Measurements from ENCODE around the gene ZSWIM1. TPM values are rescaled to one million over a fixed set of nuclear protein-coding genes. Genes with fewer than 3 reads are reported as not detected.
A peak's percentile ranks its signal among the peaks of the same experiment; 100 is the strongest.

Gene ZSWIM1
- total and polyA plus RNA-seq, 7 donors: 3.5 to 10.0 (median 6.1) TPM

- Histone ChIP-seq H3K4me1 (no peaks in the 10 kb centered on the region), H3K4me3 (no peak overlapping the region), H3K36me3 (ENCODE audit: insufficient read depth in 1 of 2, low read depth in 1 of 2) (peaks cover 3 to 45% of the 10 kb centered on the region in 2 donors), H3K27ac (no peak overlapping the region), H3K9me3 (no peaks in the 10 kb centered on the region), H3K27me3 (ENCODE audit: insufficient read depth in 3 of 3, low read length in 2 of 3) (no peaks in the 10 kb centered on the region)
- ATAC-seq: no peak
- WGBS, 3 donors: 78 to 84% (median 79%) methylated on average over 14 of the region's 14 CpGs
- intact Hi-C loops (cut with DNase I): no loop called here
- no peak for TF ChIP-seq CTCF (IDR thresholded peaks at IDR 0.05)
- DNase-seq: peak in 1 of 2 donors; percentile 36
Observed at GRCh38 chr20:45902199-45902701, 21.2 kb downstream of the ZSWIM1 start.

GRCh38 chr20:45904583-45905504 is 23.8 kb downstream of the ZSWIM1 start:
- H3K4me1 ChIP-seq: no peaks in the 10 kb centered on the region
- 69 to 79% (median 71%) methylated on average over 16 of the region's 16 CpGs for WGBS, 3 donors
- peak in 1 of 2 donors; percentile 48 for DNase-seq
- H3K4me3 ChIP-seq: no peak overlapping the region
- no peak for TF ChIP-seq CTCF (IDR thresholded peaks at IDR 0.05)
- no peak overlapping the region for H3K27ac ChIP-seq
- no peaks in the 10 kb centered on the region for H3K9me3 ChIP-seq
- intact Hi-C loops (cut with DNase I): no loop called here
- ATAC-seq: no peak
- no peaks in the 10 kb centered on the region for H3K27me3 ChIP-seq (ENCODE audit: insufficient read depth in 3 of 3, low read length in 2 of 3)
- H3K36me3 ChIP-seq (ENCODE audit: insufficient read depth in 1 of 2, low read depth in 1 of 2): peaks cover 0 to 20% of the 10 kb centered on the region in 2 donors

- no peak for DNase-seq
- no peak for TF ChIP-seq CTCF (IDR thresholded peaks at IDR 0.05)
- H3K27ac ChIP-seq: no peak overlapping the region
- H3K4me1 ChIP-seq: no peaks in the 10 kb centered on the region
- no peaks in the 10 kb centered on the region for H3K9me3 ChIP-seq
- no peaks in the 10 kb centered on the region for H3K27me3 ChIP-seq (ENCODE audit: insufficient read depth in 3 of 3, low read length in 2 of 3)
- no peak overlapping the region for H3K4me3 ChIP-seq
- H3K36me3 ChIP-seq (ENCODE audit: insufficient read depth in 1 of 2, low read depth in 1 of 2): peaks cover 0 to 18% of the 10 kb centered on the region in 2 donors
- no peak for ATAC-seq
- intact Hi-C loops (cut with DNase I): no loop called here
- WGBS, 3 donors: 82 to 85% (median 83%) methylated on average over 8 of the region's 8 CpGs
Observed at GRCh38 chr20:45905505-45906079, 24.6 kb downstream of the ZSWIM1 start.

GRCh38 chr20:45907219-45907948 is 26.4 kb downstream of the ZSWIM1 start:
- intact Hi-C loops (cut with DNase I): no loop called here
- peaks cover 0 to 13% (median 3%) of the 10 kb centered on the region in 3 donors for H3K27me3 ChIP-seq (ENCODE audit: insufficient read depth in 3 of 3, low read length in 2 of 3)
- H3K36me3 ChIP-seq (ENCODE audit: insufficient read depth in 1 of 2, low read depth in 1 of 2): peaks cover 0 to 7% of the 10 kb centered on the region in 2 donors
- no peak for DNase-seq
- 92 to 93% (median 92%) methylated on average over 17 of the region's 17 CpGs for WGBS, 3 donors
- no peak for ATAC-seq
- H3K4me3 ChIP-seq: no peak overlapping the region
- TF ChIP-seq CTCF (IDR thresholded peaks at IDR 0.05): no peak
- H3K9me3 ChIP-seq: no peaks in the 10 kb centered on the region
- peaks cover 12% of the 10 kb centered on the region for H3K4me1 ChIP-seq
- H3K27ac ChIP-seq: no peak overlapping the region

Measured in psoas muscle (tissue), 8 donors.